Panc1 (cell line): ENCODE results near the gene RHBDD1. TPM values are rescaled to one million over a fixed set of nuclear protein-coding genes. Genes with fewer than 3 reads are reported as not detected.

Experiments used
- ATAC-seq: fragments of 200-7000 bp; cut with Tn5 transposase; 2 replicates; pipeline ENCODE4 v1.9.1; 2020; ENCODE audit warnings: mild to moderate bottlenecking, moderate library complexity
- BruUV-seq: library from RNA; stranded (reverse); fragments of 400-500 nt; replicated peaks from 2 replicates; lab custom pipeline; 2021; lab: Mats Ljungman, UMichigan
- CTCF ChIA-PET: fragments of 300-600 bp; sonication (Branson Sonifier 250); formaldehyde crosslinking; loops from one replicate; lab custom pipeline; 2022; ENCODE audit warnings: antibody characterized with exemption; lab: Charles Lee
- POLR2A ChIA-PET: fragments of 300-600 bp; sonication (Branson Sonifier 250); formaldehyde crosslinking; loops from one replicate; lab custom pipeline; 2022; ENCODE audit warnings: antibody characterized with exemption; lab: Charles Lee
- DNase-seq: peaks from one replicate; pipeline ENCODE4 v3.0.0-alpha.2; 2010; ENCODE audit warnings: low read depth, low spot score
- H3K27ac ChIP-seq: 2 replicates; pipeline ENCODE4 v1.5.1; 2011; ENCODE audit warnings: mild to moderate bottlenecking, low read length, inconsistent platforms
- H3K27me3 ChIP-seq: fragments of 200-500 bp; sonication (Bioruptor generic); 2 replicates; pipeline ENCODE4 v1.6.0; 2014; ENCODE audit warnings: low read length, inconsistent platforms; ENCODE audit not compliant: control insufficient read depth, insufficient read depth
- H3K36me3 ChIP-seq: fragments of 200-500 bp; sonication (Bioruptor generic); 2 replicates; pipeline ENCODE4 v1.5.1; 2014; ENCODE audit warnings: inconsistent platforms, mild to moderate bottlenecking, low read length, moderate library complexity; ENCODE audit not compliant: control insufficient read depth, insufficient read depth
- H3K4me1 ChIP-seq: 2 replicates; pipeline ENCODE4 v1.5.1; 2011; ENCODE audit warnings: inconsistent platforms, mild to moderate bottlenecking, low read length, moderate library complexity; ENCODE audit not compliant: control insufficient read depth, insufficient read depth
- H3K4me3 ChIP-seq, 2 experiments: 2 replicates each; pipeline ENCODE4 v1.5.1; 2011 to 2012; ENCODE audit warnings: low read depth in 2 of 2, low read length in 2 of 2, mild to moderate bottlenecking in 2 of 2, inconsistent platforms in 1 of 2, moderate library complexity in 1 of 2
- H3K9me3 ChIP-seq: fragments of 200-500 bp; sonication (Bioruptor generic); 2 replicates; pipeline ENCODE4 v1.5.1; 2014; ENCODE audit warnings: low read depth, mild to moderate bottlenecking, inconsistent platforms, low read length, moderate library complexity; ENCODE audit not compliant: control insufficient read depth, insufficient read depth
- POLR2AphosphoS5 ChIP-seq: IDR thresholded peaks from 2 replicates; pipeline ENCODE4 v1.6.1; 2012; ENCODE audit warnings: mild to moderate bottlenecking, low read depth, low read length, moderate library complexity
- REST ChIP-seq, 2 experiments: IDR thresholded peaks; 2 replicates each; pipeline ENCODE4 v1.6.1; 2011 to 2012; ENCODE audit warnings: low read depth in 2 of 2, control low read depth in 1 of 2, low read length in 1 of 2, mild to moderate bottlenecking in 1 of 2, moderate library complexity in 1 of 2; ENCODE audit not compliant: insufficient read depth in 1 of 2
- SIN3A ChIP-seq: IDR thresholded peaks from 2 replicates; pipeline ENCODE4 v1.6.1; 2012; ENCODE audit warnings: low read depth, mild to moderate bottlenecking, low read length, moderate library complexity, borderline replicate concordance; ENCODE audit not compliant: insufficient read depth
- TCF7L2 ChIP-seq: IDR thresholded peaks from 2 replicates; pipeline ENCODE4 v1.6.1; 2011; ENCODE audit warnings: mild to moderate bottlenecking, low read depth, low read length, inconsistent platforms
- in situ Hi-C: cut with HindIII; loops from 2 replicates; pipeline ENCODE4 v1.10.0; 2016; ENCODE audit warnings: low sequenced_read_pairs, low pct_unique_long_range_greater_than_20kb
- intact Hi-C: fragments of 100-400 bp; cut with micrococcal nuclease; formaldehyde crosslinking; loops from one replicate; pipeline ENCODE4 v1.10.0; 2022; ENCODE audit not compliant: unreplicated experiment
- total RNA-seq: library from RNA; stranded (reverse); gene quantifications from one replicate; pipeline ENCODE4 v1.2.1, GENCODE V29; 2021; ENCODE audit not compliant: unreplicated experiment
- TF ChIP-seq, protein P1 (sequence below): fragments of 450-650 bp; IDR thresholded peaks from 2 replicates; pipeline ENCODE4 v1.5.1; 2017; ENCODE audit warnings: mild to moderate bottlenecking

RHBDD1 gene
- total RNA-seq, 1 experiment from 2014 or later = 25.3 TPM

DNA sequence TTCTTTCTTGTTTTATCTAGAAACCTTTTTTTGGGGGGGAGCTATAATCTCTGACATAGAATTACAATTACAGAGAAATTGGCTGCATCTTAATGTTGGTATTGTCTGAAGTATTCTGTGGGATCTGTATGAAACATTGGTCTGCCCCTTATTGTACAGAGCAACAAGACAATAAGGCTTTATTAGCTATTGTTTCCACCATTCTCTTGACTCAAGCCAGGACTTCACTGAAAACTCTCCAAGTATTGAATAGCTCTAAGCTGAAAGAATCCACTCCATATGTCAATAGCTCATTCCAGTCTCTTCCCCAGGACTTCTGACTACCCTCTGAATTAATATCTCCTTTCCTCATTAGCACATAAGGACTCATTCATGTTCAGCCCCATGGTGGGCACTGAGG is 77.8 kb downstream of the RHBDD1 start:
- in situ Hi-C loops (no loop called here), intact Hi-C loops (no loop called here)
- DNase-seq (no peak), ATAC-seq (no peak)
- H3K36me3 ChIP-seq = no peaks in the 10 kb centered on the region
- ChIA-PET CTCF (no interaction called here), POLR2A (no interaction called here)
- H3K27ac ChIP-seq = no peak overlapping the region
- H3K27me3 ChIP-seq = no peaks in the 10 kb centered on the region
- no peak for TF ChIP-seq REST (IDR thresholded peaks at IDR 0.05; ENCODE audit: insufficient read depth in 1 of 2, low read depth in 2 of 2, low read length in 1 of 2)
- no peak overlapping the region for H3K4me3 ChIP-seq
- H3K4me1 ChIP-seq = no peaks in the 10 kb centered on the region
- BruUV-seq = no TSS peak
- no peaks in the 10 kb centered on the region for H3K9me3 ChIP-seq

DNA sequence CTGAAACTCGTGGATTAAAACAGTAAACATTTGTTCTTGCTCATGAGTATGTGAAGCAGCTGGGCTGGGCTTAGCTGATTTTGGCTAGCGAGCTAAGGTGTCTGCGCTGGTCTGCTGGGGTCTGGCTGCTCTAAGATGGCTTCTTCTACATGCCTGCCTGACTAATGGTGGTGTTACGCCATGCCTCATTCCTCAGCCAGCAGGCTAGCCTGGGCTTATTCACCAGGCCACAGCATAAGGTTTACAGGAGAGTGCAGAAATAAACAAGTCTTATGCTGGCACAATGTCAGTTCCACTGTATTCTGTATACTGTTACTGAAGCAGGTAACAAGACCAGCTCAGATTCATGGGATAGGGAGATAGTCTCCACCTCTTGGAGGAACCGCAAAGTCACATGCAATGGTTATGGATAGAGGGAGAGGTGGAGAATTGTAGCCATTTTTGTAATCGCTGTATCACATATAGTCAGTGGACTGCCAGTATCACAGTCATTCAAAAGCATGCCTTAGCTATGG is 80.0 kb downstream of the RHBDD1 start:
- CTCF ChIA-PET = no interaction called here
- ATAC-seq = no peak
- POLR2A ChIA-PET = no interaction called here

More for the DNA sequence above, 80.0 kb downstream of the RHBDD1 start:
- Histone ChIP-seq H3K4me1 (no peaks in the 10 kb centered on the region), H3K27me3 (no peaks in the 10 kb centered on the region), H3K36me3 (no peaks in the 10 kb centered on the region), H3K9me3 (no peaks in the 10 kb centered on the region), H3K27ac (no peak overlapping the region), H3K4me3 (no peak overlapping the region)
- intact Hi-C loops = no loop called here
- DNase-seq = no peak
- in situ Hi-C loops = no loop called here
- TF ChIP-seq SIN3A = no peak
- TF ChIP-seq POLR2AphosphoS5 = no peak
- TF ChIP-seq TCF7L2 = no peak
- TF ChIP-seq, protein P1, sequence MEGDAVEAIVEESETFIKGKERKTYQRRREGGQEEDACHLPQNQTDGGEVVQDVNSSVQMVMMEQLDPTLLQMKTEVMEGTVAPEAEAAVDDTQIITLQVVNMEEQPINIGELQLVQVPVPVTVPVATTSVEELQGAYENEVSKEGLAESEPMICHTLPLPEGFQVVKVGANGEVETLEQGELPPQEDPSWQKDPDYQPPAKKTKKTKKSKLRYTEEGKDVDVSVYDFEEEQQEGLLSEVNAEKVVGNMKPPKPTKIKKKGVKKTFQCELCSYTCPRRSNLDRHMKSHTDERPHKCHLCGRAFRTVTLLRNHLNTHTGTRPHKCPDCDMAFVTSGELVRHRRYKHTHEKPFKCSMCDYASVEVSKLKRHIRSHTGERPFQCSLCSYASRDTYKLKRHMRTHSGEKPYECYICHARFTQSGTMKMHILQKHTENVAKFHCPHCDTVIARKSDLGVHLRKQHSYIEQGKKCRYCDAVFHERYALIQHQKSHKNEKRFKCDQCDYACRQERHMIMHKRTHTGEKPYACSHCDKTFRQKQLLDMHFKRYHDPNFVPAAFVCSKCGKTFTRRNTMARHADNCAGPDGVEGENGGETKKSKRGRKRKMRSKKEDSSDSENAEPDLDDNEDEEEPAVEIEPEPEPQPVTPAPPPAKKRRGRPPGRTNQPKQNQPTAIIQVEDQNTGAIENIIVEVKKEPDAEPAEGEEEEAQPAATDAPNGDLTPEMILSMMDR = no peak
- no peak for TF ChIP-seq REST (IDR thresholded peaks at IDR 0.05; ENCODE audit: insufficient read depth in 1 of 2, low read depth in 2 of 2, low read length in 1 of 2)
- BruUV-seq = no TSS peak
